GM21619 (cell line): ENCODE results near the gene HRH1.
A peak's percentile ranks its signal among the peaks of the same experiment; 100 is the strongest.

Experiments
- ATAC-seq: cut with Tn5 transposase; IDR thresholded peaks from one replicate; pipeline ENCODE4 v1.9.1; 2021; ENCODE audit not compliant: unreplicated experiment

Gene HRH1

DNA sequence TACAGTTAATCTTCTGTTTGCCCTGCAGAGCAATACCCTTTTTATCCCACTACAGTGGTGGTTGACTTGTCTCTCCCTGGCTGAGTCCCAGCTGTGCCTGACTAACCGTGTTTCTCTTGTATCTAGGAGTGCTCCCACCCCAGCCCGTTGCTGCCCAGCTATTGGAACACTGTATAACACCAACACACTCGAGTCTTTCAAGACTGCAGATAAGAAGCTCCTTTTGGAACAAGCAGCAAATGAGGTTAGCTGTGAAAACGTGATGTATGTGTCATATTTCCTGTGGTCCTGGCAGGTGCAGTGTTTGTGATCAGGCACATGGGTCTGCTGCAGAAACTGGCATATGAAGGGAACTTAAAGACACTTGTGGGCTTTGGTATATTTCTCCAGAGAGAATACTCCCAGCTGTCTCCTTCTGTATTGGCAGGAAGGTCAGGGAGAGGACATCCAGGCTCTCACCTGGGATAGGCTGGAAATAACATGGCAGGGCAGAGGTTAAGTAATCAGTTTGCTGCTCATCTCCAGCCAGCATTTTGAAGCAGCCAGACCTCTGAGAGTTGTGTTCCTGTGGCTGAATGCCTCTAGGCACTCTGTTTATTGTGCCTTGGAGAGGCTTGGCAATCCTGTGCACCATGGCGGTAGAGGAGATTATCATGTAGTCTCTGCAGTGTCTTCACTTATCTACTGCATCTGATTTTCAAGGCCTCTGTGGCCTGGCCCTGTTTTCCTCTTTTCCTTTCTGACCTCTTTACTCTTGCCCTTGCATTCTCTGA, 152.7 kb downstream of the HRH1 start:
- peak; percentile 66 for ATAC-seq

DNA sequence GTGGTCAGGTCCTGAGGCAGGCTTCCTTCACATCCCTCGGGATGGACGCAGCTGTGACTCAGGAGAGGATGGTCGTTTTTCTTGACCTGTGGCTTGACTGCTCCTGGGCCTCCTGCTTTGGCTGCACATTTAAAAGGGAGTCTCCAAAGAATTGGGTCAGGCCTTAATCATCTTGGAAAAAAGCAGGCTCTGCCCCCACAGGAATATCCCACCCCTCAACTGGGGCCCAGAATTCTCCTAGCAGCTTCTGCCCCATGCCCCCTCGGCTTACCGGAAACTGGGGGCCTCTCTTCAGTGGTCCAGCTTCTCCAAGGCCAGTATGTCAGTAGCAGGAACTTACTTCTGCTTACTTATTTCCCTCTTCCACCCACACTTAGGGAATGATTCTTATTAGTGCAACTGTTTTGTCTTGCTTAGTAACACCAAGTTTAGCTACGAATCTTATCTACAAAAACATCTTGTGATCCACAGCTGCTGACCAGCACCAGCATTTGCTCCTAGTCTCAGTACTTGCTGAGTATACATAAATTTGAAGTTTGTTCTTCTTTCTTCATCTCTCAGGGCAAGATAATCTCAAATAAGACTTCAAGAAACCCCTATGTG, 153.6 kb downstream of the HRH1 start:
- no peak for ATAC-seq

DNA sequence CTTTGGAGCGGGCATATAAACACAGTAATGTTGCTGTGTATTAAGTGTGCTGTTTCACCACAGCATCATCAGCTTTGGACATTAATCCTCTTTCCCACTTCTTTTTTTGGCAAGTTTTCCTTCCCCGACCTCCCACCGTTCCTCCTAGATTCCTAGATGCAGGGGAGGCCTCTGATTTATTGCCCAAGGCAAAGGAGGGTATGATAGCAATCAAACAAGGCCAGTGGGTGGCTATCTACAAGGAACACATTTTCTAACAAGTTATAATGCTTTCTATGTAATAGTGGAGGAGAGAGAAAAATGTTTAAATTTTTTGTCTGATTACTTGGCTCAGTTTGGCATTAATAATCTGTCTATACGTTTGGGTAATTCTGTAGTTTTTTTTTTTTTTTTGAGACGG, 156.0 kb downstream of the HRH1 start:
- no peak for ATAC-seq

DNA sequence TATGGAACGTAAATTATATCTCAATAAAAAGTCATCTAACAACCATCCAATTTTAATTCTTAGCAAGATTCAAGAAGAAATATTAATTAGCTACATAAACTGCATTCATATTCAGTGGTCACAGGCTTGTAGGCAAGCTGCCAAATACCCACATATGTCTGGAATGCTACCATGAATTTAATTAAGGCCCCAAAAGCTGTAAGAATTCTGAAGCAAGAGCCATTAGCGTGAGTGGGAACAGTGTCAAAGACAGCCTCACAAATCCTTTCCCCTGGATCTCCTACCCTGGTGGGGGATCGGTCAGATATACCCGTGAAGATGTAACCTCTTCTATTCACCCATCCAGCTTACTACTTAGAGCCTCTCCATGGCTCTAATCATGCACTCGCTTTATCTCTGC, 157.9 kb downstream of the HRH1 start:
- ATAC-seq: no peak
